ENCODE data around the gene PIK3R6. TPM values are rescaled to one million over a fixed set of nuclear protein-coding genes. Genes with fewer than 3 reads are reported as not detected.

PIK3R6 gene
- total RNA-seq, 1 donor from 2014 or later = not detected

DNA sequence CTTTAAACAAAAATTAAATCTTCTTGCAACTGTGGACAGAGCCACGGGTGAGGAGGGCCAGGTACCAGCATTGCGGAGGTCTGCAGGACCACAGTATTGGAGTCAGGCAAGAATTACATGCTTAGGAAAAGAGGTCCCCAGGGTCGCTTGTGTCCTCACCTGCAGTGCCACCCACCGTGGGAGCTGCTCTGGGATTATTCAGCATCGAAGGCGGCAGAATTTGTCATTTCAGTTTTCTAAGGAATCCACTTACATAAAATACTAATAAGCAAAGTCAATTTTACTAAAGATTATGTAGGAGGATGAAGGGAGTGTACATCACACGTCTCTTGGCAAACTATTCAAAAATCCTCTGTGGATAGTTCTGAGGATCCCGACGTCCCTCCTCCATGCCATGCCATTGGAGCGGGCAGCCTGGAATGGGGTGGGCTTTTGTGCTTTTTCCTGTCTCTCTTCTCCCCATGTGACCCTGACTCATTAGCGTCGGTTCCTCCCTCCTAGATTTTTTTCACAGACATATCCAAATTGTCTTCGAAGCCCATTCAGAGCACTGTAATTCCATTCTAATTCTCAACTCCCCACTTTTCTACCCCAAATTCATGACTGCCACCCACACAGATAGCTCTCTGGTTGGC is 3.0 kb upstream of the PIK3R6 start:
- no peak for TF ChIP-seq CTCF (IDR thresholded peaks at IDR 0.05; ENCODE audit: insufficient read depth, low read length, poor library complexity, severe bottlenecking)
- Histone ChIP-seq H3K4me3 (ENCODE audit: low read depth, low read length) (no peak overlapping the region), H3K27me3 (ENCODE audit: control insufficient read depth, insufficient read depth, low read length) (peaks cover 5% of the 10 kb centered on the region), H3K36me3 (ENCODE audit: control insufficient read depth, insufficient read depth, low read length) (no peaks in the 10 kb centered on the region)
- no peak for DNase-seq (ENCODE audit: low read depth)

DNA sequence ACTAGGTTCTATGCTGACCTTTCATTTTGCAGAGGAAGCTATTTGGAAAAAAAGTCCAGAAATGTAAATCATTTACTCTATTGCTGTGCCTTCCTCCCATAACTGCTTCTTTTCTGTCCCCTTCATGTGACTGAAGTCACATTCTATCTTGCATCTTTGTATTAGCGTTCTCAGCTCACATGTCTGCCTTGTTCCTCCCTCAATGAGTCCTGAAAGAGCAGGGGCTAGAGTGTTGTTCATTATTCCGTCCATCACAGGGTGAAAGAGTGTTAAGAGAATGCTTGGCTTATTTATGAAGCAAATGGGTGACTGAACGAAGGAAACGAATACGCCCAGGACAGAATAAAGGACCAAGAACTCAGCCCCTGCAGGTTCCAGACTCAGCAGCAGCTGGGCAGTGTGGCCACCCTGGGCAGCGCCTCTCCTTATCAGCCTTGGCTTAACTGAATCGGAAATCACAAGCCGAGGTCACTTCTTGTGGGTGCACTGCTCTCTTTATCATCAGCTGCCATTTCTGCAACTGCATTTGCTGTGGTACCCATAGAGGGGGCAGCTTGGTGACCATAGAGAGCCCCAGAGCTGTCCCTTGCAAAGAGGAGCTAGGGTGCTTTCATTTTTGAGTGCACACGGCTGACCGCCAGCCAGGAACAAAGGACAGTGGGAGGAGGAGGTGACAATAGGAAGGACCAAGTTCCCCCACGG is 1.8 kb upstream of the PIK3R6 start:
- H3K27me3 ChIP-seq (ENCODE audit: control insufficient read depth, insufficient read depth, low read length) = peaks cover 2% of the 10 kb centered on the region
- H3K4me3 ChIP-seq (ENCODE audit: low read depth, low read length) = no peak overlapping the region
- DNase-seq (ENCODE audit: low read depth) = no peak
- TF ChIP-seq CTCF (IDR thresholded peaks at IDR 0.05; ENCODE audit: insufficient read depth, low read length, poor library complexity, severe bottlenecking) = no peak
- H3K36me3 ChIP-seq (ENCODE audit: control insufficient read depth, insufficient read depth, low read length) = no peaks in the 10 kb centered on the region

DNA sequence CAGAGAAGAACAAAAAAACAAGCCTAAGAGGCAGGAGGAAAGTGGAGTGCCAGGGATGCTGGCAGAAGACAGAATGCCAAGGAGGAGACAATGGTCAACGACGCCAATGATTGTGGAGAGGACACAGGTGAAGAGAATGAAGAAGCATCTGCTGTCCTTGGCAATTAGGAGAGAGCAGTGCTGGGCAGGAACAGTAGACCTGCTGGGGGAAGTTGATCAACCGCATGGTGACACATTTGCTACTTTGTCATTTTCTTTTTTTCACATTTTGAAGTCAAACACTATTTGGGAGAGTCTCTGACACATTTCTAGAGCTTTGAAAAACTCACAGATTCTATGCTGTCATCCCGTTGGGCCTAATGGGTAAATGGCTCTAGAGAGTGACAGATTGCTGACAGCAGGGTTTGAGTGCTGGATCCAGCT is 1.1 kb upstream of the PIK3R6 start:
- no peak for DNase-seq (ENCODE audit: low read depth)
- H3K36me3 ChIP-seq (ENCODE audit: control insufficient read depth, insufficient read depth, low read length) = no peaks in the 10 kb centered on the region
- TF ChIP-seq CTCF (IDR thresholded peaks at IDR 0.05; ENCODE audit: insufficient read depth, low read length, poor library complexity, severe bottlenecking) = no peak
- H3K4me3 ChIP-seq (ENCODE audit: low read depth, low read length) = no peak overlapping the region
- H3K27me3 ChIP-seq (ENCODE audit: control insufficient read depth, insufficient read depth, low read length) = no peaks in the 10 kb centered on the region

GRCh38 chr17:8868092-8868491 is 618 bp upstream of the PIK3R6 start:
- TF ChIP-seq CTCF (IDR thresholded peaks at IDR 0.05; ENCODE audit: insufficient read depth, low read length, poor library complexity, severe bottlenecking) = no peak
- DNase-seq (ENCODE audit: low read depth) = no peak
- Histone ChIP-seq H3K36me3 (ENCODE audit: control insufficient read depth, insufficient read depth, low read length) (no peaks in the 10 kb centered on the region), H3K4me3 (ENCODE audit: low read depth, low read length) (no peak overlapping the region), H3K27me3 (ENCODE audit: control insufficient read depth, insufficient read depth, low read length) (no peaks in the 10 kb centered on the region)

GRCh38 chr17:8865811-8866210 is 1.7 kb downstream of the PIK3R6 start:
- H3K36me3 ChIP-seq (ENCODE audit: control insufficient read depth, insufficient read depth, low read length) = no peaks in the 10 kb centered on the region
- no peaks in the 10 kb centered on the region for H3K27me3 ChIP-seq (ENCODE audit: control insufficient read depth, insufficient read depth, low read length)
- TF ChIP-seq CTCF (IDR thresholded peaks at IDR 0.05; ENCODE audit: insufficient read depth, low read length, poor library complexity, severe bottlenecking) = no peak
- no peak overlapping the region for H3K4me3 ChIP-seq (ENCODE audit: low read depth, low read length)
- no peak for DNase-seq (ENCODE audit: low read depth)
